ENCODE measurements around the gene WDR17.

Gene WDR17

GRCh38 chr4:176185051-176185450, 119.4 kb downstream of the WDR17 start:
- H3K4me3 ChIP-seq (replicated peaks; ENCODE audit: low read depth, low read length) = no peak overlapping the region
- no peak for DNase-seq (ENCODE audit: extremely low read depth, low read depth)
- TF ChIP-seq CTCF (IDR thresholded peaks at IDR 0.05; ENCODE audit: low read depth, low read length, missing control alignments) = no peak

DNA sequence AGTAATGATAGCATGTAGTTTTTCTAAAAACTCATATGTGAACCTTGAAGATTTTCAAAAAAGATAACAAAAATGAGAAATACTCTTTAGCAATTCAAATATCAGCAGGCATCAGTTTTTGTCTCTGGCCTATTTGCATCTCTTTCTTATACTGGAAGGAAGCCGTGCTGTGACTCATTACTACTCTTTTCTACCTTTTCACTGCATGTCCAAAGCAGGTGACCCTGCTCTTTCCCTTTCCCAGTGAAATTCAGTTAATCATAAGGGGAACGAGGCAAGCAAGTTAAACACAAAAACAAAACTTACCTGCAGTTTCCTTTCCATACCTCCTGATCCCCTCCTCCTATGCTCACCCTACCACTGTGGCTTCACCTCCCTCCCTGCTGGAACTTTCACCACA, 120.4 kb downstream of the WDR17 start:
- no peak overlapping the region for H3K4me3 ChIP-seq (replicated peaks; ENCODE audit: low read depth, low read length)
- no peak for DNase-seq (ENCODE audit: extremely low read depth, low read depth)
- no peak for TF ChIP-seq CTCF (IDR thresholded peaks at IDR 0.05; ENCODE audit: low read depth, low read length, missing control alignments)

GRCh38 chr4:176186671-176187395, 121.2 kb downstream of the WDR17 start:
- no peak overlapping the region for H3K4me3 ChIP-seq (replicated peaks; ENCODE audit: low read depth, low read length)
- TF ChIP-seq CTCF (IDR thresholded peaks at IDR 0.05; ENCODE audit: low read depth, low read length, missing control alignments) = no peak
- no peak for DNase-seq (ENCODE audit: extremely low read depth, low read depth)

GRCh38 chr4:176187624-176188023, 122.0 kb downstream of the WDR17 start:
- TF ChIP-seq CTCF (IDR thresholded peaks at IDR 0.05; ENCODE audit: low read depth, low read length, missing control alignments) = no peak
- no peak overlapping the region for H3K4me3 ChIP-seq (replicated peaks; ENCODE audit: low read depth, low read length)
- DNase-seq (ENCODE audit: extremely low read depth, low read depth) = no peak

DNA sequence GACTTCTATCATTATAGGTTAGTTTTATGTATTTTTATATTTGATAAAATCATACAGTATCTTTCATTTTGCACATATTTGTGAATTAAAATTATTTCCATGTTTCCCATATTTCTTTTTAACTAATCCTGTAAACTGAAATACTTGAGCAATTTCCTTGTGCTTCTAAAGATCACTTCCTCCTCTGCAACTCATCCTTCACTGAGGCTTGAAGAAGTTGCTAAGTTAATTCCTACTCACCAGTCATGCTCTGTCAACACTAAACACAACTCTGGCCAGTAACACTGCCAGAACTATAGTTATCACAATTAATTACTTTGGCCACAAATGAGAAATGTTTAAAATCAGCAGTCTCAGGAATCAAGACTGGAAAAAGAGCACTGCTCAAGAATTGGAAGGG, 123.0 kb downstream of the WDR17 start:
- H3K4me3 ChIP-seq (replicated peaks; ENCODE audit: low read depth, low read length) = no peak overlapping the region
- no peak for DNase-seq (ENCODE audit: extremely low read depth, low read depth)
- no peak for TF ChIP-seq CTCF (IDR thresholded peaks at IDR 0.05; ENCODE audit: low read depth, low read length, missing control alignments)

DNA sequence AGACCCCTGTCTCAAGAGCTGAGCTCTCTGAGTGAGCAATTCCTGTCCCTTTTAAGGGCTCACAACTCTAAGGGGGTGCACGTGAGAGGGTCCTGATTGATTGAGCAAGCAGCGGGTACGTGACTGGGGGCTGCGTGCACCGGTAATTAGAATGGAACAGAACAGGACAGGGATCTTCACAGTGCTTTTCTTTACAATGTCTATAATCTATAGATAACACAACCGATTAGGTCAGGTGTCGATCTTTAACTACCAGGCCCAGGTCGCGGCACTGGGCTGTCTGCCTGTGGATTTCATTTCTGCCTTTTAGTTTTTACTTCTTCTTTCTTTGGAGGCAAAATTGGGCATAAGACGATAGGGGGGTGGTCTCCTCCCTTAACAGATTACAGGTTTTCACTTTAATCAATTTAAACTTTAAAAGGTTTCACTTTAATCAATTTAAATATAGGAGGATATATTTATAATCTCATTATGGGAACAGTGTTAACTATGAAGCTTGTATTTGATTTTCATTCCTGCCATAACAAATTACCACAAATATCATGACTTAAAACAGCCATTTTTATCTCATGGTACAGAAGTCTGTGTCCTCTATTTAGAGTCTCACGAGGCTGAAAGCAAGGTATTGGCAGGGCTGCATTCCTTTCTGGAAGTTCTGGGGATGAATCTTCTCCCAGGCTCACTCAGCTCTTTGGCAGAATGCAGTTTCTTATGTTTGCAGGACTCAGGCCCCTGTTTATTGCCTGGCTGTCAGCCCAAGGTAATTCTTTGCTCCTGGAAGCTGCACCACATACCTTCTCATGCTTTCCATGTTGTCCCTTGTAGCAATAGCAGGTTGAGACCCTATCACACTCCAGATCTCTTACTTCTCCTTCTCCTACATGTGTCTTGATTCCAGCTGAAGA, 124.5 kb downstream of the WDR17 start:
- DNase-seq (ENCODE audit: extremely low read depth, low read depth) = no peak
- TF ChIP-seq CTCF (IDR thresholded peaks at IDR 0.05; ENCODE audit: low read depth, low read length, missing control alignments) = no peak
- H3K4me3 ChIP-seq (replicated peaks; ENCODE audit: low read depth, low read length) = no peak overlapping the region

Data from HFF-Myc (cell line).